Ishikawa (cell line): ENCODE results near the gene CAMK4.

Source experiments
- CEBPB ChIP-seq: IDR thresholded peaks from 2 replicates; pipeline ENCODE4 v1.6.1; 2012
- CREB1 ChIP-seq: IDR thresholded peaks from 2 replicates; pipeline ENCODE4 v1.6.1; 2012; ENCODE audit warnings: low read depth
- EGR1 ChIP-seq: IDR thresholded peaks from 2 replicates; pipeline ENCODE4 v1.6.1; 2012
- EP300 ChIP-seq: IDR thresholded peaks from 2 replicates; pipeline ENCODE4 v1.6.1; 2012; ENCODE audit warnings: borderline replicate concordance
- FOXM1 ChIP-seq: IDR thresholded peaks from 2 replicates; pipeline ENCODE4 v1.6.1; 2012; ENCODE audit warnings: low read depth, borderline replicate concordance
- NFIC ChIP-seq: IDR thresholded peaks from 2 replicates; pipeline ENCODE4 v1.6.1; 2012
- RAD21 ChIP-seq: IDR thresholded peaks from 2 replicates; pipeline ENCODE4 v1.6.1; 2012; ENCODE audit warnings: low read depth
- REST ChIP-seq: IDR thresholded peaks from 2 replicates; pipeline ENCODE4 v1.6.1; 2012; ENCODE audit warnings: low read depth, mild to moderate bottlenecking
- TAF1 ChIP-seq: IDR thresholded peaks from 2 replicates; pipeline ENCODE4 v1.6.1; 2012; ENCODE audit warnings: low read depth, mild to moderate bottlenecking
- TCF12 ChIP-seq: IDR thresholded peaks from 2 replicates; pipeline ENCODE4 v1.6.1; 2012; ENCODE audit warnings: low read depth
- TEAD4 ChIP-seq: IDR thresholded peaks from 2 replicates; pipeline ENCODE4 v1.6.1; 2012
- USF1 ChIP-seq: IDR thresholded peaks from 2 replicates; pipeline ENCODE4 v1.6.1; 2012
- YY1 ChIP-seq: IDR thresholded peaks from 2 replicates; pipeline ENCODE4 v1.6.1; 2012; ENCODE audit warnings: low read depth
- ZBTB7A ChIP-seq: IDR thresholded peaks from 2 replicates; pipeline ENCODE4 v1.6.1; 2012; ENCODE audit warnings: low read depth
- TF ChIP-seq, protein P1 (sequence below): IDR thresholded peaks from 2 replicates; pipeline ENCODE4 v1.6.1; 2012

Gene CAMK4

DNA sequence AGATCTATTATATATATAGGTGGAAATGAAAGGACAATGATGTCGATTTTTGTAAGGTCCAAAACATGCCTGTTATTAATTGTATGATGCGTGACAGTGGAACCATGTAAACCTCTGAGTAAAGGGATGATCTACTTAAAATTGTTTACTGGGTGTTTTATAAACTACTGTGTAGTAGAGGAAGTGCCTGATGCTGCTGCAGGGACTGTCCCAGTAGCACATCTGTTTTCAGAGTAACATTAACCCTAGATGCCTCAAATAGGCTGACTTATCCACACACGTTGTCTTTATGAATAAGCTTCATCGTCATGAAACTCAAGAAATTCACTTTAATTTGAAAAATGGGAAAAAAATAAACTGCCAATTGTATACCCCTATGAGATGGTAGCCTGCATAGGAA lies 1.7 kb downstream of the CAMK4 start:
- TF ChIP-seq YY1, result no peak
- TF ChIP-seq FOXM1, result no peak
- TF ChIP-seq ZBTB7A, result no peak
- no peak for TF ChIP-seq EP300
- TF ChIP-seq CEBPB, result no peak
- no peak for TF ChIP-seq USF1
- no peak for TF ChIP-seq REST
- no peak for TF ChIP-seq RAD21
- TF ChIP-seq, protein P1, sequence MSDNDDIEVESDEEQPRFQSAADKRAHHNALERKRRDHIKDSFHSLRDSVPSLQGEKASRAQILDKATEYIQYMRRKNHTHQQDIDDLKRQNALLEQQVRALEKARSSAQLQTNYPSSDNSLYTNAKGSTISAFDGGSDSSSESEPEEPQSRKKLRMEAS, result no peak

GRCh38 chr5:111226556-111226955 lies 2.4 kb downstream of the CAMK4 start:
- TF ChIP-seq USF1, result no peak
- no peak for TF ChIP-seq TCF12
- TF ChIP-seq ZBTB7A, result no peak
- no peak for TF ChIP-seq RAD21
- no peak for TF ChIP-seq EGR1
- TF ChIP-seq TAF1, result no peak
- TF ChIP-seq REST, result no peak

- TF ChIP-seq CREB1 (no peak), TAF1 (no peak), REST (no peak), FOXM1 (no peak), CEBPB (no peak), EP300 (no peak), ZBTB7A (no peak), YY1 (no peak), EGR1 (no peak)
Measured at GRCh38 chr5:111227226-111227782, 3.1 kb downstream of the CAMK4 start.

- no peak for TF ChIP-seq EP300
- no peak for TF ChIP-seq TAF1
- TF ChIP-seq, protein P1, result no peak
- no peak for TF ChIP-seq CREB1
- no peak for TF ChIP-seq TEAD4
- no peak for TF ChIP-seq YY1
- TF ChIP-seq REST, result no peak
- no peak for TF ChIP-seq FOXM1
- TF ChIP-seq ZBTB7A, result no peak
- TF ChIP-seq RAD21, result no peak
- no peak for TF ChIP-seq TCF12
- TF ChIP-seq NFIC, result no peak
- TF ChIP-seq EGR1, result no peak
- no peak for TF ChIP-seq CEBPB
- no peak for TF ChIP-seq USF1
Measured at GRCh38 chr5:111227801-111228200, 3.6 kb downstream of the CAMK4 start.
